Memory B cell (primary cell): Measurements from ENCODE around the gene RASL10A.
A peak's percentile ranks its signal among the peaks of the same experiment; 100 is the strongest.

ENCODE experiments used
- ATAC-seq: fragments of 150-1000 bp; cut with Tn5 transposase; 2 replicates; pipeline ENCODE4 v1.10.0; 2021; ENCODE audit warnings: low read depth, mild to moderate bottlenecking, moderate library complexity
- DNase-seq, 2 donors: peaks; one replicate each; pipeline ENCODE4 v3.0.0; 2022; ENCODE audit warnings: low spot score in 2 of 2
- H3K27ac Mint-ChIP-seq: one replicate; pipeline ENCODE4 v1.8.0; 2022; ENCODE audit warnings: mild to moderate bottlenecking, moderate library complexity, mixed read lengths
- H3K27me3 Mint-ChIP-seq: one replicate; pipeline ENCODE4 v1.8.0; 2022; ENCODE audit warnings: mixed read lengths
- H3K36me3 Mint-ChIP-seq: one replicate; pipeline ENCODE4 v1.8.0; 2022; ENCODE audit warnings: mild to moderate bottlenecking, mixed read lengths
- H3K4me1 Mint-ChIP-seq: one replicate; pipeline ENCODE4 v1.8.0; 2022; ENCODE audit warnings: mixed read lengths
- H3K4me3 Mint-ChIP-seq: one replicate; pipeline ENCODE4 v1.8.0; 2022; ENCODE audit warnings: mild to moderate bottlenecking, moderate library complexity, mixed read lengths
- H3K9me3 Mint-ChIP-seq: one replicate; pipeline ENCODE4 v1.8.0; 2022; ENCODE audit warnings: mixed read lengths

The RASL10A gene

GRCh38 chr22:29308791-29309262 is 6.7 kb downstream of the RASL10A start:
- Mint-ChIP-seq H3K36me3 (no peaks in the 10 kb centered on the region), H3K4me1 (peaks cover 21% of the 10 kb centered on the region), H3K27me3 (peaks cover 30% of the 10 kb centered on the region), H3K27ac (no peak overlapping the region), H3K9me3 (no peaks in the 10 kb centered on the region), H3K4me3 (no peak overlapping the region)
- ATAC-seq (no peak), DNase-seq (no peak)

- no peaks in the 10 kb centered on the region for H3K36me3 Mint-ChIP-seq
- H3K27ac Mint-ChIP-seq = no peak overlapping the region
- no peaks in the 10 kb centered on the region for H3K9me3 Mint-ChIP-seq
- H3K4me3 Mint-ChIP-seq = no peak overlapping the region
- H3K4me1 Mint-ChIP-seq = peaks cover 23% of the 10 kb centered on the region
- DNase-seq (no peak), ATAC-seq (no peak)
- H3K27me3 Mint-ChIP-seq = peaks cover 26% of the 10 kb centered on the region
These were observed 7.2 kb downstream of the RASL10A start for GRCh38 chr22:29308148-29308790.

- Mint-ChIP-seq H3K27me3 (peaks cover 20% of the 10 kb centered on the region), H3K9me3 (no peaks in the 10 kb centered on the region), H3K4me3 (peak overlapping the region; percentile 81), H3K36me3 (no peaks in the 10 kb centered on the region), H3K27ac (no peak overlapping the region), H3K4me1 (peaks cover 23% of the 10 kb centered on the region)
- no peak for ATAC-seq
- no peak for DNase-seq
These were observed 7.8 kb downstream of the RASL10A start for GRCh38 chr22:29307596-29308147.

- no peak for ATAC-seq
- Mint-ChIP-seq H3K36me3 (no peaks in the 10 kb centered on the region), H3K27ac (no peak overlapping the region), H3K4me3 (peak overlapping the region; percentile 81), H3K27me3 (peaks cover 17% of the 10 kb centered on the region), H3K9me3 (no peaks in the 10 kb centered on the region), H3K4me1 (peaks cover 23% of the 10 kb centered on the region)
- DNase-seq = no peak
These were observed 8.5 kb downstream of the RASL10A start for GRCh38 chr22:29306835-29307595.

GRCh38 chr22:29306175-29306834 is 9.2 kb downstream of the RASL10A start, which contains the start of gene GAS2L1:
GAS2L1 (plus strand) TSS chr22:29306650; CDS start chr22:29308106, 1,456 bp downstream.
- H3K9me3 Mint-ChIP-seq = no peaks in the 10 kb centered on the region
- H3K4me3 Mint-ChIP-seq = peak within 1 kb of the TSS; percentile 81
- peaks cover 23% of the 10 kb centered on the region for H3K4me1 Mint-ChIP-seq
- H3K36me3 Mint-ChIP-seq = peaks cover under 1% of the 10 kb centered on the region
- DNase-seq (peak; percentile 42 to 46), ATAC-seq (peak; percentile 49)
- H3K27ac Mint-ChIP-seq = no peak within 1 kb of the TSS
- H3K27me3 Mint-ChIP-seq = peaks cover 15% of the 10 kb centered on the region

GRCh38 chr22:29305836-29306174 is 9.7 kb downstream of the RASL10A start:
- Mint-ChIP-seq H3K36me3 (peaks cover 6% of the 10 kb centered on the region), H3K9me3 (no peaks in the 10 kb centered on the region), H3K4me3 (peak overlapping the region; percentile 78), H3K27ac (no peak overlapping the region), H3K27me3 (peaks cover 14% of the 10 kb centered on the region), H3K4me1 (peaks cover 25% of the 10 kb centered on the region)
- ATAC-seq (no peak), DNase-seq (no peak)

- Mint-ChIP-seq H3K9me3 (no peaks in the 10 kb centered on the region), H3K4me1 (peaks cover 25% of the 10 kb centered on the region), H3K36me3 (peaks cover 20% of the 10 kb centered on the region), H3K27ac (no peak overlapping the region), H3K4me3 (no peak overlapping the region), H3K27me3 (peaks cover 14% of the 10 kb centered on the region)
- DNase-seq = no peak
- no peak for ATAC-seq
These were observed 12.6 kb downstream of the RASL10A start for GRCh38 chr22:29302681-29303465.

GRCh38 chr22:29302402-29302680 is 13.2 kb downstream of the RASL10A start:
- DNase-seq (no peak), ATAC-seq (no peak)
- Mint-ChIP-seq H3K4me3 (no peak overlapping the region), H3K4me1 (peaks cover 22% of the 10 kb centered on the region), H3K9me3 (no peaks in the 10 kb centered on the region), H3K27me3 (peaks cover 10% of the 10 kb centered on the region), H3K27ac (no peak overlapping the region), H3K36me3 (peaks cover 25% of the 10 kb centered on the region)

- peaks cover 9% of the 10 kb centered on the region for H3K27me3 Mint-ChIP-seq
- H3K4me3 Mint-ChIP-seq = no peak overlapping the region
- no peak overlapping the region for H3K27ac Mint-ChIP-seq
- H3K36me3 Mint-ChIP-seq = peaks cover 28% of the 10 kb centered on the region
- no peaks in the 10 kb centered on the region for H3K9me3 Mint-ChIP-seq
- H3K4me1 Mint-ChIP-seq = peaks cover 21% of the 10 kb centered on the region
- ATAC-seq = no peak
- DNase-seq = no peak
These were observed 13.6 kb downstream of the RASL10A start for GRCh38 chr22:29301716-29302401.

- Mint-ChIP-seq H3K9me3 (no peaks in the 10 kb centered on the region), H3K36me3 (peaks cover 28% of the 10 kb centered on the region), H3K4me1 (peaks cover 16% of the 10 kb centered on the region), H3K27ac (peak overlapping the region; percentile 36), H3K27me3 (peaks cover 6% of the 10 kb centered on the region), H3K4me3 (no peak overlapping the region)
- DNase-seq (no peak), ATAC-seq (peak; percentile 16)
These were observed 14.5 kb downstream of the RASL10A start for GRCh38 chr22:29300807-29301601.

GRCh38 chr22:29300467-29300806 is 15.1 kb downstream of the RASL10A start:
- H3K27ac Mint-ChIP-seq = peak overlapping the region; percentile 36
- H3K36me3 Mint-ChIP-seq = peaks cover 31% of the 10 kb centered on the region
- H3K4me3 Mint-ChIP-seq = no peak overlapping the region
- DNase-seq (no peak), ATAC-seq (peak; percentile 8)
- H3K4me1 Mint-ChIP-seq = peaks cover 13% of the 10 kb centered on the region
- H3K27me3 Mint-ChIP-seq = peaks cover 4% of the 10 kb centered on the region
- no peaks in the 10 kb centered on the region for H3K9me3 Mint-ChIP-seq

GRCh38 chr22:29299136-29299900 is 16.2 kb downstream of the RASL10A start:
- ATAC-seq (no peak), DNase-seq (no peak)
- no peak overlapping the region for H3K27ac Mint-ChIP-seq
- H3K4me3 Mint-ChIP-seq = no peak overlapping the region
- peaks cover 10% of the 10 kb centered on the region for H3K4me1 Mint-ChIP-seq
- peaks cover 31% of the 10 kb centered on the region for H3K36me3 Mint-ChIP-seq
- no peaks in the 10 kb centered on the region for H3K9me3 Mint-ChIP-seq
- H3K27me3 Mint-ChIP-seq = no peaks in the 10 kb centered on the region
